ENCODE results near the gene AP5S1. TPM values are rescaled to one million over a fixed set of nuclear protein-coding genes. Genes with fewer than 3 reads are reported as not detected.

Gene AP5S1
- total and polyA plus RNA-seq, 2 donors (not counting 1 experiment from before 2014, with no cell fraction given), result 11.8 to 17.8 TPM

DNA sequence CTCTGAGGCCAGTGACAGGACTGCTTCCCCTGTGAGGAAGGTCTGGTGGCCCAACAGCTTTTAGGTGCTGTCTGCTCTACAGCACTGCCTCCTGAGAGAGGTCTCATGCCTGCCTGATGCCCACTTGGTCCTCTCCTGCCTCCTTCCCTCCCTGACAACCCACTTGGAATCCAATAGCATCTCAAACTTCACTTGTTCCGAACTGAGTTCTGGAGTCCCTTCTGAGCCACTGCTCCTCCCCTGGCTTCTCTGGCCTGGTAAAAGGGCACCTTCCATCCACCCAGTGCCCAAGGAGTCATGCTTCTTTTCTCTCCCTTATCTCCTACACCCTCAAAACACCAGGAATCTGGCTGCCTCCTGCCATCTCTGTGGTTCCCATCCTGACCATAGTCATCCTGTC, 28.2 kb downstream of the AP5S1 start:
- TF ChIP-seq EZH2 (IDR thresholded peaks at IDR 0.05; ENCODE audit: low read length, missing control alignments) (no peak), CTCF (conservative IDR thresholded peaks at IDR 0.05 in 1 of 2, IDR thresholded peaks at IDR 0.05 in 1 of 2; ENCODE audit: low read depth in 1 of 2, low read length in 2 of 2) (no peak)
- no peaks in the 10 kb centered on the region for H4K20me1 ChIP-seq (ENCODE audit: control insufficient read depth, extremely low read depth, insufficient read depth, low read length)
- H3K4me3 ChIP-seq (replicated peaks in 1 of 4; ENCODE audit: control extremely low read depth in 1 of 4, insufficient read depth in 1 of 4, low read depth in 3 of 4, low read length in 4 of 4), result no peak overlapping the region
- H3K9ac ChIP-seq (ENCODE audit: insufficient read depth, low read length), result no peak overlapping the region
- H3K36me3 ChIP-seq (ENCODE audit: control insufficient read depth, insufficient read depth, low read length), result no peaks in the 10 kb centered on the region
- no peak overlapping the region for H3K4me2 ChIP-seq (ENCODE audit: extremely low read depth, insufficient read depth, low read length)
- H2AFZ ChIP-seq (ENCODE audit: low read length), result no peak overlapping the region
- H3K9me3 ChIP-seq (ENCODE audit: control insufficient read depth, insufficient read depth, low read depth, low read length), result no peaks in the 10 kb centered on the region
- DNase-seq (ENCODE audit: low read depth in 2 of 2), result no peak
- peaks cover 4% of the 10 kb centered on the region for H3K4me1 ChIP-seq (ENCODE audit: control insufficient read depth, extremely low read depth, insufficient read depth, low read length)
- no peak overlapping the region for H3K27ac ChIP-seq (ENCODE audit: insufficient read depth, low read length)
- peaks cover 34% of the 10 kb centered on the region for H3K79me2 ChIP-seq (ENCODE audit: control insufficient read depth, insufficient read depth, low read length)
- H3K27me3 ChIP-seq (ENCODE audit: control insufficient read depth, insufficient read depth, low read length), result no peaks in the 10 kb centered on the region

DNA sequence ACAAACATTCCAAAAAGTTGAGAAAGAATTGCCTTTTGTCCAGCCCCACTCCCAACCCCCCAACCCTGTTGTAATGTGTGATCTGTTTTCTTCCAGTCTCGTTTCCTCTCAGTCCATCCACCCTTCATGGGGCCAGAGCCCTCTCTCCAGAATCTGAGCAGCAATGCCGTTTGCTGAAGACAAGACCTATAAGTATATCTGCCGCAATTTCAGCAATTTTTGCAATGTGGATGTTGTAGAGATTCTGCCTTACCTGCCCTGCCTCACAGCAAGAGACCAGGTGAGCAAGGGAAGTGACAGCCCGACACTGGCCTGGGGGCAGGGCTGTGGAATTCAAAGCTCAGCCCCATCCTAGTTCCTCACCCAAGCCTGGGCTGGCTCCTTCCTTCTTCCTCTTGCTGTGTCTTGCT, 34.1 kb downstream of the AP5S1 start:
- DNase-seq (ENCODE audit: low read depth in 2 of 2), result no peak
- no peak for TF ChIP-seq EZH2 (IDR thresholded peaks at IDR 0.05; ENCODE audit: low read length, missing control alignments)
- no peak for TF ChIP-seq CTCF (conservative IDR thresholded peaks at IDR 0.05 in 1 of 2, IDR thresholded peaks at IDR 0.05 in 1 of 2; ENCODE audit: low read depth in 1 of 2, low read length in 2 of 2)
- Histone ChIP-seq H3K4me3 (replicated peaks in 1 of 4; ENCODE audit: control extremely low read depth in 1 of 4, insufficient read depth in 1 of 4, low read depth in 3 of 4, low read length in 4 of 4) (no peak overlapping the region), H3K79me2 (ENCODE audit: control insufficient read depth, insufficient read depth, low read length) (peaks cover 6% of the 10 kb centered on the region), H3K9ac (ENCODE audit: insufficient read depth, low read length) (no peak overlapping the region), H2AFZ (ENCODE audit: low read length) (no peak overlapping the region), H4K20me1 (ENCODE audit: control insufficient read depth, extremely low read depth, insufficient read depth, low read length) (no peaks in the 10 kb centered on the region), H3K27ac (ENCODE audit: insufficient read depth, low read length) (no peak overlapping the region), H3K4me1 (ENCODE audit: control insufficient read depth, extremely low read depth, insufficient read depth, low read length) (no peaks in the 10 kb centered on the region), H3K36me3 (ENCODE audit: control insufficient read depth, insufficient read depth, low read length) (peaks cover 14% of the 10 kb centered on the region), H3K27me3 (ENCODE audit: control insufficient read depth, insufficient read depth, low read length) (no peaks in the 10 kb centered on the region), H3K9me3 (ENCODE audit: control insufficient read depth, insufficient read depth, low read depth, low read length) (no peaks in the 10 kb centered on the region), H3K4me2 (ENCODE audit: extremely low read depth, insufficient read depth, low read length) (no peak overlapping the region)

- H3K79me2 ChIP-seq (ENCODE audit: control insufficient read depth, insufficient read depth, low read length), result peaks cover under 1% of the 10 kb centered on the region
- no peaks in the 10 kb centered on the region for H3K27me3 ChIP-seq (ENCODE audit: control insufficient read depth, insufficient read depth, low read length)
- no peaks in the 10 kb centered on the region for H4K20me1 ChIP-seq (ENCODE audit: control insufficient read depth, extremely low read depth, insufficient read depth, low read length)
- no peak overlapping the region for H3K4me2 ChIP-seq (ENCODE audit: extremely low read depth, insufficient read depth, low read length)
- no peak overlapping the region for H3K4me3 ChIP-seq (replicated peaks in 1 of 4; ENCODE audit: control extremely low read depth in 1 of 4, insufficient read depth in 1 of 4, low read depth in 3 of 4, low read length in 4 of 4)
- no peaks in the 10 kb centered on the region for H3K4me1 ChIP-seq (ENCODE audit: control insufficient read depth, extremely low read depth, insufficient read depth, low read length)
- no peak overlapping the region for H3K9ac ChIP-seq (ENCODE audit: insufficient read depth, low read length)
- no peak for DNase-seq (ENCODE audit: low read depth in 2 of 2)
- H3K9me3 ChIP-seq (ENCODE audit: control insufficient read depth, insufficient read depth, low read depth, low read length), result no peaks in the 10 kb centered on the region
- peaks cover 24% of the 10 kb centered on the region for H3K36me3 ChIP-seq (ENCODE audit: control insufficient read depth, insufficient read depth, low read length)
- no peak overlapping the region for H3K27ac ChIP-seq (ENCODE audit: insufficient read depth, low read length)
- H2AFZ ChIP-seq (ENCODE audit: low read length), result no peak overlapping the region
- TF ChIP-seq CTCF (conservative IDR thresholded peaks at IDR 0.05 in 1 of 2, IDR thresholded peaks at IDR 0.05 in 1 of 2; ENCODE audit: low read depth in 1 of 2, low read length in 2 of 2), result no peak
- TF ChIP-seq EZH2 (IDR thresholded peaks at IDR 0.05; ENCODE audit: low read length, missing control alignments), result no peak
Observed at GRCh38 chr20:3857405-3857804, 37.1 kb downstream of the AP5S1 start.

All from fibroblast of lung (primary cell).